C4-2B (cell line): ENCODE results near the gene BPGM.
A peak's percentile ranks its signal among the peaks of the same experiment; 100 is the strongest.

ENCODE experiments used
- ZFX ChIP-seq: fragments of 450-650 bp; IDR thresholded peaks from 2 replicates; pipeline ENCODE4 v1.6.1; 2017
- TF ChIP-seq, protein P1 (sequence below): fragments of 450-650 bp; conservative IDR thresholded peaks from 2 replicates; pipeline ENCODE4 v1.5.1; 2017; ENCODE audit warnings: mild to moderate bottlenecking

DNA sequence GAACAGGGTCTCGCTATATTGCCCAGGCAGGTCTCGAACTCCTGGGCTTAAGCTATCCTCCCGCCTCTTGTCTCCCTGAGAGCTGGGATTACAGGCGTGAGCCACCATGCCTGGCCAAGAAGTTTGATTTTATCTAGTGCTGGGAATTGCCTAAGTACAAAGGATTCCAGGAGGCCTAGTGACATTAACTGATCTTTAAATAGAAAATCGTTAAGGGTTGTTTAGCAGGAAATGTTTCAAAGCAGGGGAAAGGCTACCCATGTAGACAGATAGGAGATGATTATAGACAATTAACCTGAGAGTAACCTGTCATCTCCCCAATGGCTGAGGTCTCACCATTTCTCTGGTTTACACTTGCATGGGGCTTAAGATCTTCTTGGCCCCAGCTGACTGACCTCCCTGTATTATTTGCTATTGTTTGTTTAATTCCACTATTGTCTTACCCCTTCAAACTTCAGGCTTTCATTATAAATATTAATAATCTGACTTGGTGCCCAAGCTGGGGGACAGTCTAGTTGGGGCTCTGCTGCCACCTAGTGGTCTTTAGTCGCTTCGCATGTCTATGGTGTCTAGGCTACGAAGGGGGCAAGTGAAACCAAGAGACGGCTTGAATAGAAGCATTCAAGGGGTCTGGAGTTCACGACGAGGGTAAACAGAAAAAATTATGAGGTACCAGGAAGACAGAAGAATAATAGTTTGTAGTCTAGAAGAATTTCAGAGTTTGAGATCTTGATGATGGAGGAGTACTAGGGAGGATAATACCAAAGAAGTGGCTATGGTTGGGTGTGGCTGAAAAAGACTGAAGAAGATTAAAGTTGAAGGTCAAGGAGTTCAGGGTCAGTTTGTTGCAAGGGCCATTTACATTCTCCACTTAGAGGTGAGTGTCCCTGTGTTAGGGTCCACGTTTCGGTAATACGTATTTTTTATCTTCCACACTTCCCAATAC, 40.4 kb upstream of the BPGM start:
- TF ChIP-seq, protein P1, sequence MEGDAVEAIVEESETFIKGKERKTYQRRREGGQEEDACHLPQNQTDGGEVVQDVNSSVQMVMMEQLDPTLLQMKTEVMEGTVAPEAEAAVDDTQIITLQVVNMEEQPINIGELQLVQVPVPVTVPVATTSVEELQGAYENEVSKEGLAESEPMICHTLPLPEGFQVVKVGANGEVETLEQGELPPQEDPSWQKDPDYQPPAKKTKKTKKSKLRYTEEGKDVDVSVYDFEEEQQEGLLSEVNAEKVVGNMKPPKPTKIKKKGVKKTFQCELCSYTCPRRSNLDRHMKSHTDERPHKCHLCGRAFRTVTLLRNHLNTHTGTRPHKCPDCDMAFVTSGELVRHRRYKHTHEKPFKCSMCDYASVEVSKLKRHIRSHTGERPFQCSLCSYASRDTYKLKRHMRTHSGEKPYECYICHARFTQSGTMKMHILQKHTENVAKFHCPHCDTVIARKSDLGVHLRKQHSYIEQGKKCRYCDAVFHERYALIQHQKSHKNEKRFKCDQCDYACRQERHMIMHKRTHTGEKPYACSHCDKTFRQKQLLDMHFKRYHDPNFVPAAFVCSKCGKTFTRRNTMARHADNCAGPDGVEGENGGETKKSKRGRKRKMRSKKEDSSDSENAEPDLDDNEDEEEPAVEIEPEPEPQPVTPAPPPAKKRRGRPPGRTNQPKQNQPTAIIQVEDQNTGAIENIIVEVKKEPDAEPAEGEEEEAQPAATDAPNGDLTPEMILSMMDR = peak; percentile 99
- TF ChIP-seq ZFX = no peak
